Gastrocnemius medialis (tissue), 4 donors: ENCODE measurements around the gene ASB2.

Source experiments
- POLR2A ChIP-seq, 2 donors: fragments of 450-650 bp; IDR thresholded peaks; one replicate each; pipeline ENCODE4 v1.6.1; 2017; ENCODE audit warnings: antibody characterized with exemption in 2 of 2, mild to moderate bottlenecking in 2 of 2, moderate library complexity in 2 of 2
- TF ChIP-seq, protein P1 (sequence below), 5 experiments: fragments of 450-650 bp in 3 of 5; fragments of 200-600 bp in 2 of 5; sonication (generic) in 2 of 5; IDR thresholded peaks in 4 of 5; conservative IDR thresholded peaks in 1 of 5; 1 replicate in 4 of 5; 2 replicates in 1 of 5; pipeline ENCODE4 v1.5.1; 2016 to 2019; ENCODE audit warnings: antibody characterized with exemption in 5 of 5, mild to moderate bottlenecking in 3 of 5, moderate library complexity in 3 of 5

DNA sequence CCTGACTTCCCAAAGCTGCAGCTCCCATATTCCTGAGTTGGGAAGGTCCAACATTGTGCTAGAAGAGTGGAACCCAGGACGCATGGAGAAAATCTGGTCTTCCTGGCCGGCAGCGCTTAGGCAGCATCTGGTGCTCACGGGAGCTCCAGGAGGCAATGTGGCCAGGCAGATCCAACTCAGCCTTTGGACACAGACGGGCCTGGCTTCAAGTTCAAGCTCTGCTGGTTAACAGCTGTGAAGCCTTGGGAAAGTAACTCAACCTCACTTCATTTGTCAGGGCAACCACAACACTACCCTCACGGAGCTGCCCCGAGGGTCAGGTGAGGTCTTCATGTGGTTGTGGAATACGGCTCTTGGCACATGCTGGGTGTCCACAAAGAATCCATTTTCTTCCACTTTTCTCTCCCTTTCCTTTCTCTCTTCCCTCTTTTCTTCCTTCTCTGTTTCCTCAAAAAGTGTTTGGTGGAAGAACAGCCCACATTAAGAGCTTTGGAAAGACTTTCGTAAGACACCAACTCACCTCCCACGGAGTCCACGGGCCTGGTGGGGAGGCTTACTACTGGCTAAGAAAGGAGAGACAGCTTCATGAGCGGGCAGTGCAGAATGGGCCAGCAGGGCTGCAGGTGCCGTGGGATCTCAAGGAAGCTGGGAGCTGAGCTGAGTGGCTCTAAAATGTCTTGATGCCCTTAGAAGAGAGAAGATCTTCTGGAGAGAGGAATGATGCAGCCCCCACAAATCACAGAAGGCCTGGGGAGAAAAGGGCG, 51.6 kb downstream of the ASB2 start:
- TF ChIP-seq, protein P1, sequence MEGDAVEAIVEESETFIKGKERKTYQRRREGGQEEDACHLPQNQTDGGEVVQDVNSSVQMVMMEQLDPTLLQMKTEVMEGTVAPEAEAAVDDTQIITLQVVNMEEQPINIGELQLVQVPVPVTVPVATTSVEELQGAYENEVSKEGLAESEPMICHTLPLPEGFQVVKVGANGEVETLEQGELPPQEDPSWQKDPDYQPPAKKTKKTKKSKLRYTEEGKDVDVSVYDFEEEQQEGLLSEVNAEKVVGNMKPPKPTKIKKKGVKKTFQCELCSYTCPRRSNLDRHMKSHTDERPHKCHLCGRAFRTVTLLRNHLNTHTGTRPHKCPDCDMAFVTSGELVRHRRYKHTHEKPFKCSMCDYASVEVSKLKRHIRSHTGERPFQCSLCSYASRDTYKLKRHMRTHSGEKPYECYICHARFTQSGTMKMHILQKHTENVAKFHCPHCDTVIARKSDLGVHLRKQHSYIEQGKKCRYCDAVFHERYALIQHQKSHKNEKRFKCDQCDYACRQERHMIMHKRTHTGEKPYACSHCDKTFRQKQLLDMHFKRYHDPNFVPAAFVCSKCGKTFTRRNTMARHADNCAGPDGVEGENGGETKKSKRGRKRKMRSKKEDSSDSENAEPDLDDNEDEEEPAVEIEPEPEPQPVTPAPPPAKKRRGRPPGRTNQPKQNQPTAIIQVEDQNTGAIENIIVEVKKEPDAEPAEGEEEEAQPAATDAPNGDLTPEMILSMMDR (IDR thresholded peaks at IDR 0.05 in 4 of 5, conservative IDR thresholded peaks at IDR 0.05 in 1 of 5) = no peak
- TF ChIP-seq POLR2A (IDR thresholded peaks at IDR 0.05) = no peak
